ENCODE measurements around the gene MICA.
A peak's percentile ranks its signal among the peaks of the same experiment; 100 is the strongest.
"Not testable (repeated sequence)": the region's sequence is repeated elsewhere in the genome, so short reads cannot be mapped to it uniquely, and the experiment has no call there.

The MICA gene

DNA sequence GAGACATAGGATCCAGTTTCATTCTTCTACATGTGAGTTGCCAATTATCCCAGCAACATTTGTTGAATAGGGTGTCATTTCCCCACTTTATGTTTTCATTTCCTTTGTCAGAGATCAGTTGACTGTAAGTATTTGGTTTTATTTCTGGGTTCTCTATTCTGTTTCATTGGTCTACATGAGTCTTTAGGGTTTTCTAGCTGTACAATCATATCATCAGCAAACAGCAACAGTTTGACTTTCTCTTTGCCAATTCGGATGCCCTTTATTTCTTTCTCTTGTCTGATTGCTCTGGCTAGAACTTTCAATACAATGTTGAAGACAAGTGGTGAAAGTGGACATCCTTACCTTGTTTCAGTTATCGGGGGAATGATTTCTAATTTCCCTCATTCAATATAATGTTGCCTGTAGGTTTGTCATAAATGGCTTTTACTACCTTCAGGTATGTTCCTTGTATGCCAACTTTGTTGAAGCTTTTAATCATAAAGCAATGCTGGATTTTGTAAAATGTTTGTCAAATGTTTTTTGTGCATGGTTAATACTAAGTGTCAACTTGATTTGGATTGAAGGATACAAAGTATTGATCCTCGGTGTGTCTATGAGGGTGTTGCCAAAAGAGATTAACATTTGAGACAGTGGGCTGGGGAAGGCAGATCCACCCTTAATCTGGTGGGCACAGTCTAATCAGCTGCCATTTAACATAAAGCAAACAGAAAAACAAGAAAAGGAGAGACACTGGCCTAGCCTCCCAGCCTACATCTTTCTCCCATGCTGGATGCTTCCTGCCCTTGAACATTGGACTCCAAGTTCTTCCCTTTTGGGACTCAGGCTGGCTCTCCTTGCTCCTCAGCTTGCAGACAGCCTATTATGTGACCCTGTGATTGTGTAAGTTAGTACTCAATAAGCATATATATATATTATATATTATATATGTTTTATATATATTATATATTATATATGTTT, 23.3 kb downstream of the MICA start:
- ChIA-PET CTCF (no interaction called here), POLR2A (no interaction called here)
- TF ChIP-seq, protein P1, sequence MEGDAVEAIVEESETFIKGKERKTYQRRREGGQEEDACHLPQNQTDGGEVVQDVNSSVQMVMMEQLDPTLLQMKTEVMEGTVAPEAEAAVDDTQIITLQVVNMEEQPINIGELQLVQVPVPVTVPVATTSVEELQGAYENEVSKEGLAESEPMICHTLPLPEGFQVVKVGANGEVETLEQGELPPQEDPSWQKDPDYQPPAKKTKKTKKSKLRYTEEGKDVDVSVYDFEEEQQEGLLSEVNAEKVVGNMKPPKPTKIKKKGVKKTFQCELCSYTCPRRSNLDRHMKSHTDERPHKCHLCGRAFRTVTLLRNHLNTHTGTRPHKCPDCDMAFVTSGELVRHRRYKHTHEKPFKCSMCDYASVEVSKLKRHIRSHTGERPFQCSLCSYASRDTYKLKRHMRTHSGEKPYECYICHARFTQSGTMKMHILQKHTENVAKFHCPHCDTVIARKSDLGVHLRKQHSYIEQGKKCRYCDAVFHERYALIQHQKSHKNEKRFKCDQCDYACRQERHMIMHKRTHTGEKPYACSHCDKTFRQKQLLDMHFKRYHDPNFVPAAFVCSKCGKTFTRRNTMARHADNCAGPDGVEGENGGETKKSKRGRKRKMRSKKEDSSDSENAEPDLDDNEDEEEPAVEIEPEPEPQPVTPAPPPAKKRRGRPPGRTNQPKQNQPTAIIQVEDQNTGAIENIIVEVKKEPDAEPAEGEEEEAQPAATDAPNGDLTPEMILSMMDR (IDR thresholded peaks at IDR 0.05; ENCODE audit: insufficient read depth, low read length, missing control alignments), result no peak
- no peak for DNase-seq (ENCODE audit: low read depth, low spot score)
- no peak overlapping the region for H3K4me3 ChIP-seq (ENCODE audit: low read depth, low read length)

DNA sequence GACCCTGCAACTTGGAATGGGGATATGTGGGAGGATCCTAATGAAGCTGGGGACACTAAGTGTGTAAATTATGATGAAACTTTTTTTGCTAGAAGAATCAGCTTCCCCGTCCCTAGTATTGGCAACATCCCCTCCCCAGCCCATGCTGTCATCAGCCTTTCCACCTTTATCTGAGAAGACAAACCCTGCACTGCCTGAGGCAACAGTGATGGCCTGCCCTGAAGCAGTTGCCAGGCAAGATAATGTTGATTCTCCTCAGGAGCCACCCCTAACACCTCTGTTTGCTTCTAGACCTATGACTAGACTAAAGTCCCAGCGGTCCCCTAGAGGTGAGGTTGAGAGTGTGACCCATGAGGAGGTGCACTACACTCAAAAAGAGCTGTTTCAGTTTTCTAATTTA, 27.1 kb downstream of the MICA start:
- no peak overlapping the region for H3K4me3 ChIP-seq (ENCODE audit: low read depth, low read length)
- ChIA-PET POLR2A (no interaction called here), CTCF (interaction anchor here (1.6 to 2.8 kb wide), 3 partner anchors 9 to 33 kb away, joined by 4 to 21 read pairs (median 13); no protein-coding TSS in a partner anchor)
- DNase-seq (ENCODE audit: low read depth, low spot score), result no peak
- TF ChIP-seq, protein P1 (IDR thresholded peaks at IDR 0.05; ENCODE audit: insufficient read depth, low read length, missing control alignments), result no peak

DNA sequence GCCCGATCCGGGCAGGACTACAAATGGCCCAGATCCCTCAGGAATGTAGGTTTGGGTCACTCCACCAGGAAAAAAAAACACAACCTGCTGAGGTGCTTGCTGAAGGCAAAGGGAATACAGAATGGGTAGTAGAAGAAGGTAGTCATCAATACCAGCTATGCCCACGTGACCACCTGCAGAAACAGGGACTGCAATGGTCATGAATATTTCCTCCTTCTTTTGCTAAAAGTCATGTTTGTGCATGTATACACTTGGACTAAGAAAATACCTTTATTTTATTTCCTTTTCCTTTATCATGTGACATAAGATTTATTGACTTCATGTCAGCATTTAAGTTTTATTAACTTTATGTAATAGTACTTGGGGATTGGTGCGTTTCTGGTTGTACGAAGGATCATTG, 31.7 kb downstream of the MICA start:
- H3K4me3 ChIP-seq (ENCODE audit: low read depth, low read length); CTCF ChIA-PET; DNase-seq (ENCODE audit: low read depth, low spot score): not testable (repeated sequence)
- POLR2A ChIA-PET, result interaction anchor here (0.6 kb wide), 1 partner anchor 35 kb away, joined by 3 read pairs; no protein-coding TSS in a partner anchor

DNA sequence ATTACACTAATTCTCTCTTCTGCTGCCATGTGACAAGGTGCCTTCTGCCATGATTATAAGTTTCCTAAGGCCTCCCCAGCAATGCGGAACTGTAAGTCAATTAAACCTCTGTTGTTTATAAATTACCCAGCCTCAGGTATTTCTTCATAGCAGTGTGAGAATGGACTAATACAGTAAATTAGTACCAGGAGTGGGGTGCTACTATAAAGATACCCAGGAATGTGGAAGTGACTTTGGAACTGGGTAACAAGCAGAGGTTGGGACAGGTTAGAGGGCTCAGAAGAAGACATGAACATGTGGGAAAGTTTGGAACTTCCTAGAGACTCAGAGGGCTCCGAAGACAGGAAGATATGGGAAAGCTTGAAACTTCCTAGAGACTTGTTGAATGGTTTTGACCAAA, 34.8 kb downstream of the MICA start:
- POLR2A ChIA-PET, result no interaction called here
- TF ChIP-seq, protein P1 (IDR thresholded peaks at IDR 0.05; ENCODE audit: insufficient read depth, low read length, missing control alignments), result no peak
- CTCF ChIA-PET, result interaction anchor here (1.0 to 3.2 kb wide), 3 partner anchors 34 to 242 kb away, joined by 3 to 51 read pairs (median 9); partner anchors contain the start of gene MICA
- H3K4me3 ChIP-seq (ENCODE audit: low read depth, low read length), result no peak overlapping the region
- DNase-seq (ENCODE audit: low read depth, low spot score), result no peak

DNA sequence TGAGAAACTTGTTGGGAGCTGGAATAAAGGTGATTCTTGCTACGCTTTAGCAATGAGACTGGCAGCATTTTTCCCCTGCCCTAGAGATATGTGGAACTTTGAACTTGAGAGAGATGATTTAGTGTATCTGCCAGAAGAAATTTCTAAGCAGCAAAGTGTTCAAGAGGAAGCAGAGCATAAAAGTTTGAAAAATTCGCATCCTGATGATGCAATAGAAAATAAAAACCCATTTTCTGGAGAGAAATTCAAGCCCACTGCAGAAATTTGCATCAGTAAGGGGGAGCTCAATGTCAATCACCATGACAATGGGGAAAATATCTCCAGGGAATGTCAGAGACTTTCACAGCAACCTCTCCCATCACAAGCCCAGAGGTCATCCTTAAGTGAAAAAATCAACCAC, 35.3 kb downstream of the MICA start:
- CTCF ChIA-PET, result interaction anchor here (1.0 to 3.2 kb wide), 4 partner anchors 8 to 242 kb away, joined by 3 to 51 read pairs (median 11); partner anchors contain the start of gene MICA
- TF ChIP-seq, protein P1 (IDR thresholded peaks at IDR 0.05; ENCODE audit: insufficient read depth, low read length, missing control alignments), result no peak
- no peak for DNase-seq (ENCODE audit: low read depth, low spot score)
- no peak overlapping the region for H3K4me3 ChIP-seq (ENCODE audit: low read depth, low read length)
- POLR2A ChIA-PET, result no interaction called here

DNA sequence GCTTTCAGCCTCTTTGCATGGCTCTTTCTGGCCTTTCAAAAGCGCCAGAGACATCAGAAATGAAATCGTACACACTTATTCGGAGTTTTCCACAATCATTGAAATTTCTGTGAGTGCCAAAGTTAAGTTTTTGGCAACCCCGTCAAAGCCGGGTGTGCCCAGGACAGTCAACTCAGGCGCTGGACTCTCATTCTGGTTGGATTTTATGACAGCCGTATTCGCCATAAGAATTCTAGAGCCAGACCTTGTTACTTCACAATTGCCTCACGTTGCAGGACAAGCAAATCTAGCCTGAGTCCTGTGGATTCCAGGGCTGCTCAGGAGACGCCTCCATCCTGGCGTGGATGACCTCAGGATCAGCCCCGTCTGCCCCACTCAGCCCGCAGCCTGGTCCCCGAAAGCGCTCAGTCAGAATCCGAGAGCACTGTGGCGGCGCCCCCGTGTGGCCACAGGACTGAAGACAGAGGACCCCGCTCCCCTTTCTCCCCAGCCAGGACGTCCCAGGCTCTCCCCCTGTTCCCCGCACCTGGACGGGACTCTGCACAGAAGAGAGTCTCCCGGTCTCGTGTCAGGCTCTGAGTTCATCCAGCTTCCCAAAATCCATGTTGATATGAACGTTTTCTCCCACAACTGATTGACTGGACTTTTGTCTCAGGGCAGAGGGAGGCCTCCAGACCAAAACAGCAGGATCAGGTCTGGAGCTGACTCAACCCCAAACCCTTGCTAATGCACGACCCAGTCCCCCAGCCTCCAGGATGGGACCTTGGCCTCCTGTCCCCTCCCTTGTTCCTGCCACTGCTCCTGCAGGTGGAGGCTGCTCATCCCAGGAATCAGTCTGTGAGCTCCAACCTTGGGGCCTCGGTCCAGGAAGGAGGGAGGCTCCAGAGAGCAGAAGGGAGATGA, 38.2 kb downstream of the MICA start:
- ChIA-PET POLR2A (no interaction called here), CTCF (interaction anchor here (0.6 to 4.5 kb wide), 26 partner anchors 10 to 238 kb away, joined by 3 to 121 read pairs (median 4); partner anchors contain the start of gene MICA)

More for the DNA sequence above, 38.2 kb downstream of the MICA start:
- peak overlapping the region; percentile 36 for H3K4me3 ChIP-seq (ENCODE audit: low read depth, low read length)
- TF ChIP-seq, protein P1 (IDR thresholded peaks at IDR 0.05; ENCODE audit: insufficient read depth, low read length, missing control alignments), result peak; percentile 94
- no peak for DNase-seq (ENCODE audit: low read depth, low spot score)
